Tibial artery (tissue), 4 donors: ENCODE data around the gene SV2B.

Experiments used
- DNase-seq, 2 donors: peaks; one replicate each; pipeline ENCODE4 v3.0.0-alpha.2; 2019
- H3K27ac ChIP-seq, 2 donors: fragments of 200-600 bp; sonication (generic) in 1 of 2; 1 replicate in 1 of 2; 2 replicates in 1 of 2; pipeline ENCODE4 v1.5.1; 2018 to 2019; ENCODE audit warnings: mild to moderate bottlenecking in 1 of 2
- H3K27me3 ChIP-seq, 2 donors: fragments of 200-600 bp; sonication (generic) in 1 of 2; one replicate each; pipeline versions ENCODE4 v1.5.1 to v1.6.0; 2016 to 2019
- H3K36me3 ChIP-seq, 3 donors: fragments of 200-600 bp; sonication (generic) in 2 of 3; one replicate each; pipeline ENCODE4 v1.5.1; 2016 to 2019; ENCODE audit warnings: mild to moderate bottlenecking in 2 of 3
- H3K4me1 ChIP-seq, 4 donors: fragments of 200-600 bp; sonication (generic) in 2 of 4; 1 replicate in 3 of 4; 2 replicates in 1 of 4; pipeline ENCODE4 v1.5.1; 2016 to 2019
- H3K4me3 ChIP-seq, 2 donors: fragments of 200-600 bp; sonication (generic) in 1 of 2; 1 replicate in 1 of 2; 2 replicates in 1 of 2; pipeline ENCODE4 v1.5.1; 2018 to 2019; ENCODE audit warnings: mild to moderate bottlenecking in 2 of 2
- H3K9me3 ChIP-seq, 3 donors: fragments of 200-600 bp; sonication (generic) in 1 of 3; one replicate each; pipeline ENCODE4 v1.5.1; 2016 to 2019
- intact Hi-C: fragments of 100-400 bp; cut with DNase I; formaldehyde crosslinking; loops from one replicate; pipeline ENCODE4 v1.15.0; 2023; ENCODE audit warnings: low total_unique reads
- TF ChIP-seq, protein P1 (sequence below), 2 experiments: fragments of 200-600 bp in 1 of 2; fragments of 450-650 bp in 1 of 2; IDR thresholded peaks; one replicate each; pipeline ENCODE4 v1.5.1; 2017 to 2019; ENCODE audit warnings: antibody characterized with exemption in 2 of 2, mild to moderate bottlenecking in 1 of 2, moderate library complexity in 1 of 2

The SV2B gene

GRCh38 chr15:91257746-91258414, 157.8 kb downstream of the SV2B start:
- Histone ChIP-seq H3K9me3 (no peaks in the 10 kb centered on the region), H3K36me3 (no peaks in the 10 kb centered on the region), H3K4me3 (no peak overlapping the region), H3K27me3 (peaks cover 0 to 9% of the 10 kb centered on the region in 2 donors), H3K27ac (no peak overlapping the region), H3K4me1 (peaks cover 0 to 1% (median 0%) of the 10 kb centered on the region in 4 donors)
- intact Hi-C loops, result no loop called here
- TF ChIP-seq, protein P1, sequence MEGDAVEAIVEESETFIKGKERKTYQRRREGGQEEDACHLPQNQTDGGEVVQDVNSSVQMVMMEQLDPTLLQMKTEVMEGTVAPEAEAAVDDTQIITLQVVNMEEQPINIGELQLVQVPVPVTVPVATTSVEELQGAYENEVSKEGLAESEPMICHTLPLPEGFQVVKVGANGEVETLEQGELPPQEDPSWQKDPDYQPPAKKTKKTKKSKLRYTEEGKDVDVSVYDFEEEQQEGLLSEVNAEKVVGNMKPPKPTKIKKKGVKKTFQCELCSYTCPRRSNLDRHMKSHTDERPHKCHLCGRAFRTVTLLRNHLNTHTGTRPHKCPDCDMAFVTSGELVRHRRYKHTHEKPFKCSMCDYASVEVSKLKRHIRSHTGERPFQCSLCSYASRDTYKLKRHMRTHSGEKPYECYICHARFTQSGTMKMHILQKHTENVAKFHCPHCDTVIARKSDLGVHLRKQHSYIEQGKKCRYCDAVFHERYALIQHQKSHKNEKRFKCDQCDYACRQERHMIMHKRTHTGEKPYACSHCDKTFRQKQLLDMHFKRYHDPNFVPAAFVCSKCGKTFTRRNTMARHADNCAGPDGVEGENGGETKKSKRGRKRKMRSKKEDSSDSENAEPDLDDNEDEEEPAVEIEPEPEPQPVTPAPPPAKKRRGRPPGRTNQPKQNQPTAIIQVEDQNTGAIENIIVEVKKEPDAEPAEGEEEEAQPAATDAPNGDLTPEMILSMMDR (IDR thresholded peaks at IDR 0.05), result no peak
- no peak for DNase-seq

- Histone ChIP-seq H3K9me3 (no peaks in the 10 kb centered on the region), H3K27me3 (peaks cover 0 to 9% of the 10 kb centered on the region in 2 donors), H3K27ac (no peak overlapping the region), H3K4me1 (peaks cover 0 to 6% (median under 1%) of the 10 kb centered on the region in 4 donors), H3K36me3 (no peaks in the 10 kb centered on the region), H3K4me3 (no peak overlapping the region)
- intact Hi-C loops, result no loop called here
- no peak for DNase-seq
- TF ChIP-seq, protein P1 (IDR thresholded peaks at IDR 0.05), result no peak
Measured at GRCh38 chr15:91258415-91258759, 158.3 kb downstream of the SV2B start.

GRCh38 chr15:91259077-91259476, 159.0 kb downstream of the SV2B start:
- Histone ChIP-seq H3K27ac (no peak overlapping the region), H3K36me3 (no peaks in the 10 kb centered on the region), H3K4me3 (no peak overlapping the region), H3K27me3 (peaks cover 0 to 9% of the 10 kb centered on the region in 2 donors), H3K4me1 (peaks cover 0 to 12% (median 3%) of the 10 kb centered on the region in 4 donors), H3K9me3 (no peaks in the 10 kb centered on the region)
- DNase-seq, result no peak
- TF ChIP-seq, protein P1 (IDR thresholded peaks at IDR 0.05), result no peak
- intact Hi-C loops, result no loop called here

GRCh38 chr15:91261345-91261744, 161.3 kb downstream of the SV2B start:
- TF ChIP-seq, protein P1 (IDR thresholded peaks at IDR 0.05), result no peak
- Histone ChIP-seq H3K9me3 (no peaks in the 10 kb centered on the region), H3K27ac (no peak overlapping the region), H3K4me1 (peaks cover 0 to 20% (median 6%) of the 10 kb centered on the region in 4 donors), H3K4me3 (no peak overlapping the region), H3K27me3 (peaks cover 0 to 9% of the 10 kb centered on the region in 2 donors), H3K36me3 (no peaks in the 10 kb centered on the region)
- DNase-seq, result no peak
- intact Hi-C loops, result loop anchor here (10.0 kb wide), 1 partner anchor 327 kb away; the partner anchor contains the start of genes HDDC3 and UNC45A

DNA sequence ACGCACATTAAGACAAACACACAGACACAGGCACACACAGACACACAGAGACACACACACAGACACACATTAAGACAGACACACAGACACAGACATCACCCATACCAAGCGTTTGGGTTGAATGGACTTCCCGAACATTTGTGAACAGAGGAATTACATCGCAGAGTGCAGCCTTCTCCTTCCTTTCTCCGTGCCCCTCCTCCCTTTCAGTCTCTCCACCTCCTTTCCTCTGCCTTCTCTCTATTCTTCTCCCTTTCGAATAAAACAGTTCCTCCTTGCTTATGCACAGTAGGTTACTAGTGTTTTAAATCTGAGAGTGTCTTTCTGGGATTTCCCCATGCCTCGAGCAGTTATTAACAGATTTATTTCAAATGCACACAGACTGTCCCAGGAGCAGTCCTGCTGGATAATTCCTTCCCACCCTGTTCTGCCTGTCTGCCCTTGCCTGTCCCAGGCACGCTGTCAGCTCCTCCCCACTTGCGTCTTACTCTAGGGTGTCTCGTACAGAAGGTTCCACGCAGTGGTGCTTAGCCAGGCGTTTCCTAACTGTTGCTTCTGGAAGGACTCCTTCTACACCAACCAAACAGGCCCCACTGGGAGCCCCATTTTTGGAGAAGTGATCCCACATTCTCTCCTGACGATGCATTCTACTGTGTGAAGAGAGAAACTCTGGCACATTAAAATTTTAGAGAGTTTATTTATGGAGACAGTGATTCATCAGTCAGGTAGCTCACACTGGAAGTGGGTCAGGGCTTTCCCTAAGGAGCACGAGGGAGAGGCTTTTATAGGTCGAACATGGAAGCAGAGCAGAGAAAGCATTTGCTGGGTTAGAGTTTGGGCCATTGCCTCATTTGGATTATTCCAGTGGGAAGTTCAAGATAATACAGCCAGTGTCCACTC, 163.8 kb downstream of the SV2B start:
- intact Hi-C loops, result loop anchor here (10.0 kb wide), 1 partner anchor 329 kb away; the partner anchor contains the start of genes HDDC3 and UNC45A
- peak overlapping the region; percentile 31 to 43 for H3K4me3 ChIP-seq
- no peaks in the 10 kb centered on the region for H3K9me3 ChIP-seq
- TF ChIP-seq, protein P1 (IDR thresholded peaks at IDR 0.05), result no peak
- H3K27me3 ChIP-seq, result peaks cover 0 to 2% of the 10 kb centered on the region in 2 donors
- H3K36me3 ChIP-seq, result no peaks in the 10 kb centered on the region
- H3K4me1 ChIP-seq, result peaks cover 0 to 20% (median 6%) of the 10 kb centered on the region in 4 donors
- peak overlapping the region; percentile 64 to 78 for H3K27ac ChIP-seq
- peak; percentile 86 to 93 for DNase-seq
